ENCODE measurements around the gene PRMT3. TPM values are rescaled to one million over a fixed set of nuclear protein-coding genes. Genes with fewer than 3 reads are reported as not detected.

PRMT3 gene
- 23.1 to 38.8 TPM (median 32.5 TPM) in 5 replicates for total RNA-seq (2022; extraction: Qiagen RNA extraction; ENCODE audit: low read depth)

GRCh38 chr11:20387261-20388095, at the start of gene PRMT3:
Gene PRMT3, plus strand, starts transcription at chr11:20387716. Its CDS starts 31 bp downstream, at chr11:20387747.

GRCh38 chr11:20363500-20364340, 23.8 kb upstream of the PRMT3 start, which contains the start of gene HTATIP2:
Gene HTATIP2, plus strand, starts transcription at chr11:20363714. Its CDS starts 524 bp downstream, at chr11:20364238.

Other genes starting within 250 kb of the PRMT3 start
- not detected in 5 replicates for gene DBX1, start 227.2 kb upstream of the PRMT3 start, total RNA-seq (2022; extraction: Qiagen RNA extraction; ENCODE audit: low read depth)
- gene HTATIP2, start 24.0 kb upstream of the PRMT3 start, total RNA-seq (2022; extraction: Qiagen RNA extraction; ENCODE audit: low read depth): 176 to 201 TPM (median 184 TPM) in 5 replicates
- gene SLC6A5, start 211.9 kb downstream of the PRMT3 start, total RNA-seq (2022; extraction: Qiagen RNA extraction; ENCODE audit: low read depth): not detected in 5 replicates